Measurements from ENCODE around the gene WIZ.
A peak's percentile ranks its signal among the peaks of the same experiment; 100 is the strongest.
"Not testable (repeated sequence)": the region's sequence is repeated elsewhere in the genome, so short reads cannot be mapped to it uniquely, and the experiment has no call there.

Gene WIZ

GRCh38 chr19:15449620-15450527 lies at the start of gene WIZ:
WIZ (minus strand) TSS chr19:15449956; CDS start chr19:15448307, 1,649 bp downstream.
- DNase-seq (peak; percentile 87), ATAC-seq (peak; percentile 60)

GRCh38 chr19:15498910-15499309 lies 49.2 kb upstream of the WIZ start:
- DNase-seq (no peak), ATAC-seq (no peak)

GRCh38 chr19:15498156-15498858 lies 48.6 kb upstream of the WIZ start:
- ATAC-seq (no peak), DNase-seq (no peak)

- ATAC-seq, result no peak
- no peak for DNase-seq
Measured at GRCh38 chr19:15495151-15495550, 45.4 kb upstream of the WIZ start.

- ATAC-seq (no peak), DNase-seq (no peak)
Measured at GRCh38 chr19:15488489-15489226, 38.9 kb upstream of the WIZ start.

GRCh38 chr19:15487038-15487437 lies 37.3 kb upstream of the WIZ start:
- no peak for ATAC-seq
- DNase-seq, result no peak

GRCh38 chr19:15485768-15486167 lies 36.0 kb upstream of the WIZ start:
- DNase-seq, ATAC-seq: not testable (repeated sequence)

GRCh38 chr19:15480996-15481395 lies 31.2 kb upstream of the WIZ start:
- ATAC-seq, DNase-seq: not testable (repeated sequence)

- DNase-seq, result no peak
- ATAC-seq, result peak; percentile 30
Measured at GRCh38 chr19:15479391-15480345, 29.9 kb upstream of the WIZ start, which contains the start of gene PGLYRP2. PGLYRP2 (minus strand) TSS chr19:15479501; CDS start chr19:15479371, 130 bp downstream.

- no peak for ATAC-seq
- DNase-seq, result no peak
Measured at GRCh38 chr19:15476325-15476724, 26.6 kb upstream of the WIZ start.

- DNase-seq (no peak), ATAC-seq (no peak)
Measured at GRCh38 chr19:15475611-15476010, 25.9 kb upstream of the WIZ start.

GRCh38 chr19:15475169-15475568 lies 25.4 kb upstream of the WIZ start:
- DNase-seq (no peak), ATAC-seq (no peak)

- DNase-seq, ATAC-seq: not testable (repeated sequence)
Measured at GRCh38 chr19:15473821-15474220, 24.1 kb upstream of the WIZ start.

GRCh38 chr19:15471639-15472101 lies 21.9 kb upstream of the WIZ start:
- no peak for DNase-seq
- ATAC-seq, result no peak

- DNase-seq, result peak; percentile 47
- peak; percentile 39 for ATAC-seq
Measured at GRCh38 chr19:15469513-15470297, 19.9 kb upstream of the WIZ start.

- ATAC-seq, result no peak
- DNase-seq, result no peak
Measured at GRCh38 chr19:15468675-15469512, 19.1 kb upstream of the WIZ start.

- ATAC-seq (no peak), DNase-seq (no peak)
Measured at GRCh38 chr19:15467734-15468214, 18.0 kb upstream of the WIZ start.

GRCh38 chr19:15466851-15467733 lies 17.3 kb upstream of the WIZ start:
- DNase-seq (peak; percentile 56), ATAC-seq (peak; percentile 73)

All from stimulated activated naive CD8-positive, alpha-beta T cell treated with anti-CD3 and anti-CD28 coated beads, Interleukin-15, Interleukin-2, amounts not matched to agents 100 U/mL and 50 U/mL, for 24 hours (primary cell).